Measurements from ENCODE around the gene SLC26A4.
A peak's percentile ranks its signal among the peaks of the same experiment; 100 is the strongest.

The SLC26A4 gene

GRCh38 chr7:107743567-107744344, 83.1 kb downstream of the SLC26A4 start, which contains the start of gene CBLL1:
Gene CBLL1 (plus strand): TSS chr7:107744142. CDS start chr7:107744164, 22 bp downstream.
- no peaks in the 10 kb centered on the region for H3K9me3 Mint-ChIP-seq
- H3K4me3 Mint-ChIP-seq: peak within 1 kb of the TSS; percentile 97
- H3K4me1 Mint-ChIP-seq: peaks cover 47% of the 10 kb centered on the region
- H3K27ac Mint-ChIP-seq: peak within 1 kb of the TSS; percentile 99
- H3K27me3 Mint-ChIP-seq: no peaks in the 10 kb centered on the region
- H3K36me3 Mint-ChIP-seq: peaks cover 2% of the 10 kb centered on the region

- H3K4me3 Mint-ChIP-seq: peak overlapping the region; percentile 97
- H3K36me3 Mint-ChIP-seq: peaks cover 2% of the 10 kb centered on the region
- H3K9me3 Mint-ChIP-seq: no peaks in the 10 kb centered on the region
- H3K4me1 Mint-ChIP-seq: peaks cover 51% of the 10 kb centered on the region
- no peaks in the 10 kb centered on the region for H3K27me3 Mint-ChIP-seq
- H3K27ac Mint-ChIP-seq: peak overlapping the region; percentile 99
Measured at GRCh38 chr7:107744345-107744750, 83.7 kb downstream of the SLC26A4 start.

GRCh38 chr7:107746006-107746405, 85.4 kb downstream of the SLC26A4 start:
- Mint-ChIP-seq H3K27ac (peak overlapping the region; percentile 86), H3K27me3 (no peaks in the 10 kb centered on the region), H3K4me3 (peak overlapping the region; percentile 97), H3K36me3 (peaks cover 6% of the 10 kb centered on the region), H3K9me3 (no peaks in the 10 kb centered on the region), H3K4me1 (peaks cover 57% of the 10 kb centered on the region)

- H3K4me3 Mint-ChIP-seq: no peak overlapping the region
- no peaks in the 10 kb centered on the region for H3K9me3 Mint-ChIP-seq
- no peak overlapping the region for H3K27ac Mint-ChIP-seq
- no peaks in the 10 kb centered on the region for H3K27me3 Mint-ChIP-seq
- H3K4me1 Mint-ChIP-seq: peaks cover 47% of the 10 kb centered on the region
- H3K36me3 Mint-ChIP-seq: peaks cover 16% of the 10 kb centered on the region
Measured at GRCh38 chr7:107751113-107751512, 90.5 kb downstream of the SLC26A4 start.

- Mint-ChIP-seq H3K9me3 (no peaks in the 10 kb centered on the region), H3K4me1 (peaks cover 22% of the 10 kb centered on the region), H3K27me3 (no peaks in the 10 kb centered on the region), H3K4me3 (no peak overlapping the region), H3K36me3 (peaks cover 25% of the 10 kb centered on the region), H3K27ac (no peak overlapping the region)
Measured at GRCh38 chr7:107754642-107755041, 94.0 kb downstream of the SLC26A4 start.

GRCh38 chr7:107758667-107759066, 98.0 kb downstream of the SLC26A4 start:
- no peak overlapping the region for H3K27ac Mint-ChIP-seq
- no peaks in the 10 kb centered on the region for H3K27me3 Mint-ChIP-seq
- H3K9me3 Mint-ChIP-seq: no peaks in the 10 kb centered on the region
- H3K4me1 Mint-ChIP-seq: no peaks in the 10 kb centered on the region
- H3K4me3 Mint-ChIP-seq: no peak overlapping the region
- H3K36me3 Mint-ChIP-seq: peaks cover 14% of the 10 kb centered on the region

GRCh38 chr7:107767391-107767790, 106.8 kb downstream of the SLC26A4 start:
- H3K27ac Mint-ChIP-seq: no peak overlapping the region
- no peak overlapping the region for H3K4me3 Mint-ChIP-seq
- H3K36me3 Mint-ChIP-seq: peaks cover 4% of the 10 kb centered on the region
- H3K27me3 Mint-ChIP-seq: no peaks in the 10 kb centered on the region
- no peaks in the 10 kb centered on the region for H3K9me3 Mint-ChIP-seq
- peaks cover 31% of the 10 kb centered on the region for H3K4me1 Mint-ChIP-seq

Measured in activated naive CD4-positive, alpha-beta T cell treated with anti-CD3 and anti-CD28 coated beads, Interleukin-2, amount 50 U/mL, for 24 hours (primary cell).